Uterus (tissue), 4 donors: ENCODE data around the gene COA8. TPM values are rescaled to one million over a fixed set of nuclear protein-coding genes. Genes with fewer than 3 reads are reported as not detected.

ENCODE experiments used
- DNase-seq, 2 donors: peaks; one replicate each; pipeline ENCODE4 v3.0.0-alpha.2; 2019 to 2020
- H3K27ac ChIP-seq, 2 donors: fragments of 200-600 bp; sonication (generic); 1 replicate in 1 of 2; 2 replicates in 1 of 2; pipeline ENCODE4 v1.5.1; 2016 to 2018
- H3K27me3 ChIP-seq, 2 donors: fragments of 200-600 bp; sonication (generic); one replicate each; pipeline ENCODE4 v1.5.1; 2018 to 2019; ENCODE audit warnings: control low read depth in 1 of 2
- H3K36me3 ChIP-seq, 2 donors: fragments of 200-600 bp; sonication (generic); one replicate each; pipeline ENCODE4 v1.5.1; 2019; ENCODE audit warnings: control low read depth in 1 of 2
- H3K4me1 ChIP-seq, 2 donors: fragments of 200-600 bp; sonication (generic); one replicate each; pipeline ENCODE4 v1.5.1; 2018 to 2019; ENCODE audit warnings: control low read depth in 1 of 2
- H3K4me3 ChIP-seq, 2 donors: fragments of 200-600 bp; sonication (generic); 1 replicate in 1 of 2; 2 replicates in 1 of 2; pipeline ENCODE4 v1.5.1; 2018 to 2019; ENCODE audit warnings: mild to moderate bottlenecking in 1 of 2
- H3K9me3 ChIP-seq, 2 donors: fragments of 200-600 bp; sonication (generic); one replicate each; pipeline ENCODE4 v1.5.1; 2019; ENCODE audit warnings: control low read depth in 1 of 2
- POLR2A ChIP-seq, 2 donors: fragments of 450-650 bp; IDR thresholded peaks; one replicate each; pipeline ENCODE4 v1.6.1; 2016; ENCODE audit warnings: antibody characterized with exemption in 2 of 2, mild to moderate bottlenecking in 1 of 2, moderate library complexity in 1 of 2
- intact Hi-C: fragments of 100-400 bp; cut with DNase I; formaldehyde crosslinking; loops from one replicate; pipeline ENCODE4 v1.15.1; 2023; ENCODE audit warnings: low total_unique reads
- total RNA-seq, 4 donors: library from RNA; depleted of rRNA in 3 of 4; stranded (reverse); fragments of >200 nt in 3 of 4; gene quantifications; one replicate each; pipeline versions ENCODE4 v1.1.0 to v1.2.4, GENCODE V29; 2014 to 2023
- TF ChIP-seq, protein P1 (sequence below), 4 experiments: fragments of 200-600 bp in 2 of 4; fragments of 450-650 bp in 2 of 4; sonication (generic) in 2 of 4; IDR thresholded peaks; one replicate each; pipeline ENCODE4 v1.5.1; 2016 to 2019; ENCODE audit warnings: antibody characterized with exemption in 4 of 4, mild to moderate bottlenecking in 2 of 4, moderate library complexity in 1 of 4
- donor health status: DM: yes; HTN: yes; CAD: no.

The COA8 gene
- total RNA-seq, 4 donors from 2014 or later = 26.9 to 51.5 (median 31.6) TPM; not detected in 1

DNA sequence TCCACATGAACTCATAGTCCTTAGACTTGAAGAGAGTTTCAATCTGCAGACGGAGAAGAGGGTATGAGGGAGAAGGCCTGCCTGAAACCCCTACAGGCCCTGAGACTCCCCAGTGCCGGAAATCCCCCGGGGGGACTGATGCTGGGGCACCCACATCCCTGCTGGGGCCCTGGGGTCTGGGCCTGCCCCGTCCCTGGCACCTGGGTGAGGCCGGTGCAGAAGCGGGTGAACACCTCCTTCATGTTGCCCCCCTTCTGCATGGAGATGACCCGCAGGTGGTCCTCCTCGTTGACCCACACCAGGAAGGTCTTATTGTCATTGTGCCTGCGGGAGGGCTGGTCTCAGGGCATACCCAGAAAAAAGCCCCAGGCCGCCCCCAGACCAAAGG lies 42.5 kb upstream of the COA8 start:
- Histone ChIP-seq H3K4me3 (no peak overlapping the region), H3K36me3 (no peaks in the 10 kb centered on the region), H3K27me3 (no peaks in the 10 kb centered on the region), H3K27ac (peak overlapping the region; percentile 82 to 84), H3K9me3 (no peaks in the 10 kb centered on the region), H3K4me1 (peaks cover 0 to 27% of the 10 kb centered on the region in 2 donors)
- TF ChIP-seq, protein P1, sequence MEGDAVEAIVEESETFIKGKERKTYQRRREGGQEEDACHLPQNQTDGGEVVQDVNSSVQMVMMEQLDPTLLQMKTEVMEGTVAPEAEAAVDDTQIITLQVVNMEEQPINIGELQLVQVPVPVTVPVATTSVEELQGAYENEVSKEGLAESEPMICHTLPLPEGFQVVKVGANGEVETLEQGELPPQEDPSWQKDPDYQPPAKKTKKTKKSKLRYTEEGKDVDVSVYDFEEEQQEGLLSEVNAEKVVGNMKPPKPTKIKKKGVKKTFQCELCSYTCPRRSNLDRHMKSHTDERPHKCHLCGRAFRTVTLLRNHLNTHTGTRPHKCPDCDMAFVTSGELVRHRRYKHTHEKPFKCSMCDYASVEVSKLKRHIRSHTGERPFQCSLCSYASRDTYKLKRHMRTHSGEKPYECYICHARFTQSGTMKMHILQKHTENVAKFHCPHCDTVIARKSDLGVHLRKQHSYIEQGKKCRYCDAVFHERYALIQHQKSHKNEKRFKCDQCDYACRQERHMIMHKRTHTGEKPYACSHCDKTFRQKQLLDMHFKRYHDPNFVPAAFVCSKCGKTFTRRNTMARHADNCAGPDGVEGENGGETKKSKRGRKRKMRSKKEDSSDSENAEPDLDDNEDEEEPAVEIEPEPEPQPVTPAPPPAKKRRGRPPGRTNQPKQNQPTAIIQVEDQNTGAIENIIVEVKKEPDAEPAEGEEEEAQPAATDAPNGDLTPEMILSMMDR (IDR thresholded peaks at IDR 0.05) = no peak
- TF ChIP-seq POLR2A (IDR thresholded peaks at IDR 0.05) = no peak
- intact Hi-C loops = loop anchor here (2.0 kb wide), 1 partner anchor 25 kb away; no protein-coding TSS in a partner anchor
- DNase-seq = no peak

DNA sequence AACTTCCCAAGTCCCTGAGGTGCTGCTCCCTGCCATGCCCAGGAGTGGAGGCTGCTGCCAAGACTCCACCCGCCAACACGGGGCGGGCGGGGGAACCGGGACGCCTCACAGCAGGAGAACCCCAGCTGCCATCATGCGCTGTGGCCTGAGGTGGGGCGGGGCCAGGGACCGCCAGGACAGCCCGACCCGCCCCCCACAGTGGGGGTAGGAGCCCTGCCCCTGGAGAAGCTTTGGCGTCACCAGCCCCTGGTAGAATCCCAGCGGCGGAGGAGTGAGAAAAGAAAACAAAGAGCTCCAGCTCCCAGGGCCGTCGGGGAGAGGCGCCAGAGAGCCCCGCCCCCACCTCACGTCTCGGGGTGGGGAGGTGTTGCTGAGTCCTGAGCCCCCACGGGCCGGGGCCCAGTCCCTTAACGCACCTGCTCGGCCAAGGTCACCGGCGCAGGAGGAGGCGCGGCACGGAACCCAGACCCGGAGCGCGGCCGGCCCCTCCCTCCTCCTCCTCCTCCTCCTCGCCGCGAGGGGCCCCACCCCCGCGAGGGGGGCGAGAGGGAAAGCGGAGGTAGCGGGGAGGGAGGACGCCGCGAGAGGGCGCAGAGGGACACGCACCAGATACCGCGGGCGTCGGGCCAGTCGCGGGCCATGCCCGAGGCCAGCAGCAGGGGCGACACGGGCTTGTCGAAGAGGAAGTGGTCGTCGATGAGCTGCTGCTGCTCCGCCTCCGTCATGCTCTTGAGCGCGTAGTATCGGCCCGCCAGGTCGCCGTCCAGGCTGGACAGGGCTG lies 41.9 kb upstream of the COA8 start:
- peak; percentile 84 to 86 for DNase-seq
- TF ChIP-seq, protein P1 (IDR thresholded peaks at IDR 0.05) = peak; percentile 57 to 77 (median 64)
- peak in 1 of 2 donors; percentile 53 for TF ChIP-seq POLR2A (IDR thresholded peaks at IDR 0.05)
- intact Hi-C loops = loop anchor here (2.0 kb wide), 1 partner anchor 24 kb away; no protein-coding TSS in a partner anchor
- Histone ChIP-seq H3K27ac (peak overlapping the region; percentile 82 to 84), H3K9me3 (no peaks in the 10 kb centered on the region), H3K27me3 (no peaks in the 10 kb centered on the region), H3K4me3 (peak overlapping the region; percentile 49 to 51), H3K4me1 (peaks cover 0 to 27% of the 10 kb centered on the region in 2 donors), H3K36me3 (no peaks in the 10 kb centered on the region)

DNA sequence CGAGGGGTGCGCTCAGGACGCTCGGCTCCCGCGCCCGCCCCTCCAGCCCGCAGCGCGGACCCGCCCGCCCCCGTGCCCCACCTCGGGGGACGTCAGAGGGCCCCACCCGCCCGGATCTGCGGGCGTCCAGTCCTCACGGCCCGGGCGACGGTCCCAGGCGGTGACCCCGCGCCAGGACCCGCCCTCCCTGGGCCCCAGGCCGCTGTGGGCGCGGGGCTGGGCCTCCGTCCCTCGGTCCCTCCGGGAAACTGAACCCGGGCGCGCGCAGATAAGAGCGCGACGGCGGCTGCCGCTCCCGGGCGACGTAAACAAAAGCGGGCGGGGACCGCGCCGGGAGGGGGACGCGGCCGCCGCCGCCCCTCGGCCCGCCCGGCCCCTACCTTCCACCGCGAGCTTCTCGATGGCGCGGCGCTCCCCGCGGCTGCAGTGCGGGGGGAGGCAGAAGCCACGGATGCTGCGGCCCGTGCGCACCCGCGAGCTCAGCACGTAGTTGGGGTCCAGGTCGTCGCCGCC lies 41.3 kb upstream of the COA8 start:
- Histone ChIP-seq H3K4me1 (peaks cover 0 to 27% of the 10 kb centered on the region in 2 donors), H3K4me3 (peak overlapping the region; percentile 49 to 51), H3K36me3 (no peaks in the 10 kb centered on the region), H3K27me3 (no peaks in the 10 kb centered on the region), H3K27ac (peak overlapping the region; percentile 82 to 84), H3K9me3 (no peaks in the 10 kb centered on the region)
- intact Hi-C loops = loop anchor here (2.0 kb wide), 1 partner anchor 23 kb away; no protein-coding TSS in a partner anchor
- no peak for DNase-seq
- TF ChIP-seq POLR2A (IDR thresholded peaks at IDR 0.05) = peak in 1 of 2 donors; percentile 27
- TF ChIP-seq, protein P1 (IDR thresholded peaks at IDR 0.05) = no peak

DNA sequence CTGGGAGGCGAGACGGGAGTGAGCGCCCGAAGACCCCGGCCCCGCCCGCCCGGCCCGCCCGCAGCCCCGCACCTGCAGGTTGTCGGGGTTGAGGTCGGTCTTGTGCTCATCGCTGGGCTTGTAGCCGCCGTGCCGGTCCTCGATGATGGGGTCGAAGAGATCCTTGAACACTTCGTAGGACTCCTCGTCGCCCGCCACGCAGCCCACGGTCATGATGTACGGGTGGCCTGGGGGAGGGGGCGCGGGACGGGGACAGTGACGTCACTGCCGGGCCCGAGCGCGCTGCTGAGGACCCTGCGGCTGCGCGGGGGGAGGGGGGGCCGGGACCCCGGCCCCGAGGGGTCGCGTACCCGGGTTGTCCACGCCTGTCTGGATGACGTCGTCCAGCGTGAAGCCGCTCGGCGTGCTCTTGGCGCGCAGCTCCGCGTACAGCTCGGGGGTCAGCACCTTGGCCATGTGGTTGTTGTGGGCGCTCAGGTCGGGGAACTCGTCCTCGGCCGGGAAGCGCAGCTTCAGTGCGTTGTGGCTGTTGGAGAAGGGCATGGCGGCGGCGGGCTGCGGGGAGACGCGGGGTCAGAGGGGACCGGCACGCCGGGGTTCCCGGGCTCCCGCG lies 40.7 kb upstream of the COA8 start:
- Histone ChIP-seq H3K4me1 (peaks cover 0 to 27% of the 10 kb centered on the region in 2 donors), H3K36me3 (no peaks in the 10 kb centered on the region), H3K27me3 (no peaks in the 10 kb centered on the region), H3K27ac (peak overlapping the region; percentile 82 to 84), H3K4me3 (peak overlapping the region; percentile 49 to 51), H3K9me3 (no peaks in the 10 kb centered on the region)
- intact Hi-C loops = loop anchor here (2.0 kb wide), 1 partner anchor 23 kb away; no protein-coding TSS in a partner anchor
- peak; percentile 56 for DNase-seq
- no peak for TF ChIP-seq POLR2A (IDR thresholded peaks at IDR 0.05)
- TF ChIP-seq, protein P1 (IDR thresholded peaks at IDR 0.05) = no peak
